Measurements from ENCODE around the gene FCHSD2. TPM values are rescaled to one million over a fixed set of nuclear protein-coding genes. Genes with fewer than 3 reads are reported as not detected.

The FCHSD2 gene
- 30.3 and 32.5 TPM in 2 replicates for total RNA-seq

GRCh38 chr11:73142128-73142377, at the start of gene FCHSD2:
FCHSD2 (minus strand) TSS chr11:73142318; CDS start chr11:73141877, 441 bp downstream.

DNA sequence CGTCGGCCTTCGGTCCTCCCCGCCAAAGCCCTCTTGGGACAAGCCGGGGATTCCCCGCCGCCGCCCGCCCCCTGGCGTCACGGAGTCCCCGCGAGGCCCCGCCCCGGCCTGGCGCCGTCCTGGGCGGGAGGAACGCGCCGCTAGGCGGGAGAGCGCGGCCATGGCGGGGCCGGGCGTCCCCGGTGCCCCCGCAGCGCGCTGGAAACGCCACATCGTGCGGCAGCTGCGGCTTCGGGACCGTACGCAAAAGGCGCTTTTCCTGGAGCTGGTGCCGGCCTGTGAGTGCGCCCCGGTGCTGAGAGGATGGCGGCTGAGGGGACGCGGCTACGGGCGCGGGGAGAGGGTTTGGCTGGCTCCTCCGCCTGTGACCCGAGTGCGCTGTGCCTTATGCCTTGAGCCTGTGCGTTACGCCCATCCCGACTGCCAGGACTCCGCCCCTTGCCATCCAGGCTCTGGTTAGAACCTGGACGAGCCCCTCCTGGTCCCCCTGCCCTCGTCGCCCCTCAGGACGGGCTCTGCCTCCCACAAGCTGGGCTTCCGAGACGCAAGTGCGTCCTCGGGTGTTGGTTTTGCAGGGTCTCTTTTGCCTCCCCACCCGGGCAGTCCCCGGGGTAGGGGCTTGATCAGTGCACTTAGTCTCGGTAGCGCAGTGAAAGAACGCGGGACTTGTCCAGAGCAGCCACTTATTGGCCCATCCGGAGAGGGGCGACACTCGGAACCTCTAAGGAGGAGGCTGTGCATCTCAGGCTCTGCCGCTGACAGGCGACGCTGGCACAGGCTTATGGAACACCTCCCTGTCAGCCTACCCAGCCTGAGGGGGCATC, 327.6 kb downstream of the FCHSD2 start, which contains the start of gene ATG16L2:
TSS of gene ATG16L2 (plus strand) at position 126 of the 824 bp plus-strand sequence. CDS start at position 161, 35 bp downstream.

GRCh38 chr11:72793425-72794367, 348.4 kb downstream of the FCHSD2 start, which contains the start of gene STARD10:
STARD10 (minus strand) TSS chr11:72794047; CDS start chr11:72781181, 12,866 bp downstream.

Small RNAs within 50 kb of the gene (small RNA-seq; reads per million reads assigned to genes)
- gene RNU6-672P = not detected

Other genes starting within 250 kb of the FCHSD2 start
- 4.8 and 13.4 TPM in 2 replicates for gene P2RY2, start 76.0 kb upstream of the FCHSD2 start, total RNA-seq
- 0.14 TPM in 1 of 2 replicates, not detected in the other for gene P2RY6, start 130.0 kb upstream of the FCHSD2 start, total RNA-seq
- 20.2 and 26.3 TPM in 2 replicates for gene ARHGEF17, start 166.0 kb upstream of the FCHSD2 start, total RNA-seq
- 7.4 and 8.0 TPM in 2 replicates for gene RELT, start 234.1 kb upstream of the FCHSD2 start, total RNA-seq

All from thoracic aorta endothelial cell (primary cell).